HS-5 (cell line): ENCODE data around the gene TECTA.

Source experiments
- DNase-seq: peaks from one replicate; pipeline ENCODE4 v3.0.0-alpha.2; 2012; ENCODE audit warnings: low read depth

The TECTA gene

GRCh38 chr11:121100943-121101342 is at the start of gene TECTA:
TSS of gene TECTA (plus strand) at chr11:121101243. CDS start at chr11:121102666, 1,423 bp downstream.
- no peak for DNase-seq

- DNase-seq: no peak
Measured at GRCh38 chr11:121053244-121053643, 47.8 kb upstream of the TECTA start.

GRCh38 chr11:121054266-121054665 is 46.8 kb upstream of the TECTA start:
- no peak for DNase-seq

- no peak for DNase-seq
Measured at GRCh38 chr11:121055076-121055475, 46.0 kb upstream of the TECTA start.

GRCh38 chr11:121057922-121058321 is 43.1 kb upstream of the TECTA start:
- no peak for DNase-seq

GRCh38 chr11:121058941-121059340 is 42.1 kb upstream of the TECTA start:
- no peak for DNase-seq

GRCh38 chr11:121059605-121060004 is 41.4 kb upstream of the TECTA start:
- DNase-seq: no peak

- no peak for DNase-seq
Measured at GRCh38 chr11:121063728-121064127, 37.3 kb upstream of the TECTA start.

- DNase-seq: no peak
Measured at GRCh38 chr11:121066623-121067022, 34.4 kb upstream of the TECTA start.

- DNase-seq: no peak
Measured at GRCh38 chr11:121067026-121067425, 34.0 kb upstream of the TECTA start.

- no peak for DNase-seq
Measured at GRCh38 chr11:121067453-121067852, 33.6 kb upstream of the TECTA start.

GRCh38 chr11:121067962-121068647 is 32.9 kb upstream of the TECTA start:
- no peak for DNase-seq

- no peak for DNase-seq
Measured at GRCh38 chr11:121068787-121069186, 32.3 kb upstream of the TECTA start.

- DNase-seq: no peak
Measured at GRCh38 chr11:121070951-121071845, 29.8 kb upstream of the TECTA start.

- DNase-seq: no peak
Measured at GRCh38 chr11:121071846-121072450, 29.1 kb upstream of the TECTA start.

- no peak for DNase-seq
Measured at GRCh38 chr11:121081321-121081720, 19.7 kb upstream of the TECTA start.

- no peak for DNase-seq
Measured at GRCh38 chr11:121082219-121082618, 18.8 kb upstream of the TECTA start.

- no peak for DNase-seq
Measured at GRCh38 chr11:121082670-121083069, 18.4 kb upstream of the TECTA start.

GRCh38 chr11:121086866-121087265 is 14.2 kb upstream of the TECTA start:
- no peak for DNase-seq

GRCh38 chr11:121089566-121089965 is 11.5 kb upstream of the TECTA start:
- DNase-seq: no peak

- DNase-seq: no peak
Measured at GRCh38 chr11:121090145-121090721, 10.8 kb upstream of the TECTA start.

- DNase-seq: no peak
Measured at GRCh38 chr11:121091492-121092152, 9.4 kb upstream of the TECTA start.
